CD4-positive, alpha-beta T cell treated with Interleukin-12 subunit alpha and Interleukin-12 subunit beta, for 1 hour (primary cell): ENCODE data around the gene NTN4.
"Not testable (repeated sequence)": the region's sequence is repeated elsewhere in the genome, so short reads cannot be mapped to it uniquely, and the experiment has no call there.

ENCODE experiments used
- DNase-seq: peaks from one replicate; pipeline ENCODE4 v3.0.0-alpha.2; 2020

Gene NTN4

DNA sequence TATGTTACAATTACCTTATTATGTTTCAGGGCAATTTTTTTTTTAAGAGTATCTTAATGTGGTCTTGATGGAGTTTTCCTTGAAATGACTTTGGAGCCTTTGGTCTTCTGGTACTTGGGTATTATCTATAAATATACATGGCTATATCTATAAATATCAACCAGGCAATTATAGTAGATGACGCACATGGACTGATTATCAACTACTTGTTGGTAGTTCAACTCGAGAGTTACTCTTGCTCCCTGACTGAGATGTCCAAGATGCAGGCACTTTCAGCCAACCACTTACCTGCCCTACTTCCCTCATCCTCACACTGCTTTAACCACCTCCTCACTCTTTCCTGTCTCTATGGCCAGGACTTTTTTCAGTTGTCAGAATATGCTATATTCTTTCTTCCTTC lies 85.4 kb downstream of the NTN4 start:
- DNase-seq = no peak

DNA sequence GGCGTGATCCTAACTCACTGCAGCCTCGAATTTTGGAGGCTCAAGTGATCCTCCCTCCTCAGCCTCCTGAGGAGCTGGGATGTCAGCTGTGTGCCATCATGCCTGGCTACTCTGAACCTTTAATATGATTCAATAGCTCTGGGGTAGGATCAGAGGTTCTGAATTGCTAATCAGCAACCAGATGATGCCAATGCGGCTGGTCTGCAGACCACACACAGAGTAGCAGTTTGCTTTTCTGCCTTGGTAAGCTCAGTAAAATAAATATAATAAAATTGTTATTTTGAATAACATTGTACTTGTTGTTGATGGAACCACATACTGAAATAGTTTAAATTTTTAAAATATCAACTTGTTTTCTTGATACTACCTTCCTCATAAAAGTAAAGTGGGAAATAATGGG lies 86.6 kb downstream of the NTN4 start:
- no peak for DNase-seq

DNA sequence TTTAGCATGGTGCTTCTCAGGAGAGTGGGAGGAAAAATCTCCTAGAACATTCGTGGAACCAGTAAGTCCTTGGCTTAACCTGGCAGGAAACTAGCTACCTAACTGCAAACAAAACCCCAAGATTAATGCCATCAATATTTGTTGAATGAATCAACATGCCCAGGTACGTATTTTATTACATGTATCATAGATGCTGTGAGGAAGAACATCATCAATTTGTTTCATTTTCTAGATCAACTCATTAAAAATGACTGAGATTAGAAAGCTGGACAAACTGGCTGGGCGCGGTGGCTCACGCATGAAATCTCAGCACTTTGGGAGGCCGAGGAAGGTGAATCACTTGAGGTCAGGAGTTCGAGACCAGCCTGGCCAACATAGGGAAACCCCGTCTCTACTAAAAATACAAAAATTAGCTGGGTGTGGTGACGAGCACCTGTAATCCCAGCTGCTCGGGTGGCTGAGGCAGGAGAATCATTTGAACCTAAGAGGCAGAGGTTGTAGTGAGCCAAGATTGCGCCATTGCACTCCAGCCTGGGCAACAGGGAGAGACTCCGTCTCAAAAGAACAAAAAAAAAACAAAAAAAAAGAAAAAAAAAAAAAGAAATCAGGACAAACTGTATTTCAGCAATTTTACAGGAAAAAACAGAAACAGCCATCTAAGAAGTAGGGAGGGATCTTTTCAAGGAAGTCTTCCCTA lies 88.7 kb downstream of the NTN4 start:
- no peak for DNase-seq

DNA sequence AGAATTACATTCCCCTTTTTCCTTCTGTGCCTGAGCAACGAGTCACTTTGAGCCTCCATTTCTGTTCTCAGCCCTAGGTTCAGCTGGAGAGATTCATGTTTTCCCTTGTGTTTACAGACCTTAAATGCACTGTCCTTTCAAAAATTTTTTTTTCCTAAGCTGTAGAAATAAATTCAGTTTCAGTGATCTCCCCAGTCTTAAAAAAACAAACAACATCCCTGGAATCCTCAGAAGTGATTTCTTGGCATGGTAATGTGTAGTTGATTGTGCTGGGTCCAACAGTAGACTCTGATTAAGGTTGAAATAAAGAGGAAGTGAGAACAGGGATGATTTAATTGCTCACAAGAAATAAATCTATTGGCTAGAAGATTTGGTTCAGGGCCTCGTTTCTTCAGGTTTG lies 89.3 kb downstream of the NTN4 start:
- no peak for DNase-seq

DNA sequence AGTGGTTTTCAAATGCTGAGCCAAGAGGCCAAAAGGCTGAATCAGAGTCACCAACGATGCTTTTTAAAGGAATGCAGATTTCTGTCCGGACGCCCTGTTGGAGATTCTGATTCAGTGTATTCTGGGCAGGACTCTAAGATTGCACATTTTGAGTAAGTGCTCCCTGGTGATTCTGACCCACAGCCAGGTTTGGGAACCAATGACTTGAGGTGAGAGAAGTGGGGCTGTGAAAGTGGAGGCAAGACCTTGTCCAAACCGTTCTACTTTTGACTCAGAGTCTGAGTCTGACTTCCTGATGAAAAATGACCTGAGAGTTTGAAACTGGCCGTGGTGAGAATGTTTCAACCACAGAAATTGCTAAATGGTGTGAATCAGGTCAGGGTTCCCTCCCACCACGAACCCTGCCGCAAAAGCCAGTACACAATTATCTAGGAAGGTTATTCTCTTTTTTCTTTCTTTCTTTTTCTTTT lies 90.2 kb downstream of the NTN4 start:
- DNase-seq = no peak

DNA sequence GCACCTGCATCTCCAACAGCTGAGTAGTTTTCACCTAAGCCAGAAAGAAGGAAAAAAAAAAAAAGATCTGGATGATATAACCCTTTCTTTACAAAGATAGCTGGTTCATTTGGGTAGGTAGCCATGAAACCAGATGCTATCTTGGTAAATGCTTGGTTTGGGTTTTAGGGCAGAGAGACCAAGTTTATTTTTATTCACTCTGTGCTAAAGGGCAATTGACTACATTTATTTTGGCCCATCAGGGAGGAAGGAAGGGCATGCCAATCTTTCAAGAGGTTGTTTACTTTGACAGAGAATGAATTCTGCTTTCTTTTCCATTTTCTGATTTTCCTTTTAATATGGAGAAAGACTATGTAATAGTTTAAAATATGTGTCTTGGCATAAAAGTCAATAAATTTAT lies 91.0 kb downstream of the NTN4 start:
- no peak for DNase-seq

DNA sequence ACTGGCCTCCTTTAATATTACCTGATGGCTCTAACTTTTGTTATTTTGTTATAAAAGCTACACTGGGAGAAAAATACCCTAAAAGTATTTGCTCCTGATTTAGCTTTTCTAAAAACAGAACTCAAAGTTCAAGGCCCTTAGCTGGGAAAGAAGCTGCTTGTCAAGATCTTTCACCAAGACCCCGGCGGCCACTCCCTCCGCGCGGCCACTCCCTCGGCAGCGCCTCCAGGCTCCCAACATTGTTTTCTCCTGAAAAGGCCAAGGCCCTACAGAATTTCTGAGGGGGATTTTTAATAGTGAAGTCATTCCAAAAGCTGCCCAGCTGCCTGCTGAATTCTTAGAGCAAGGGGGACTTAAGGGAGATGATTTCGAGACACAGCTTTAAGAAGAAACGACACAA lies 96.4 kb downstream of the NTN4 start:
- no peak for DNase-seq

DNA sequence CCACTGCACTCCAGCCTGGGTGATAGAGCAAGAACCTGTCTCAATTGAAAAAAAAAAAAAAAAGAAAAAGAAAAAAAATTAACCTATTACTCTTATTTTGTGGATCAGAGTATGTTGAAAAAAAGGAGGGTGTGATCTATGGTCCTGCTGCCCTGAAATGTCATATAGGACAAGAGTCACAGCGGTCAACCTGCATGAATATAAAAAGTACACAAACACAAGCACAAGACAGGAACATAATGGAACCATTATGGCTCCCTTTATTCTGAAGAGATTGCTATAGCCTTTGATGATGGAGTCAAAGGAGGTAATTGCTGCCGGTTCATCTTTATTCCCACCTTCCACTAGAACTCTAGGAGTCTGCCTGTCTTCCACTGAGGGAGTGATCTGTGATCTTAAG lies 96.9 kb downstream of the NTN4 start:
- DNase-seq = no peak

DNA sequence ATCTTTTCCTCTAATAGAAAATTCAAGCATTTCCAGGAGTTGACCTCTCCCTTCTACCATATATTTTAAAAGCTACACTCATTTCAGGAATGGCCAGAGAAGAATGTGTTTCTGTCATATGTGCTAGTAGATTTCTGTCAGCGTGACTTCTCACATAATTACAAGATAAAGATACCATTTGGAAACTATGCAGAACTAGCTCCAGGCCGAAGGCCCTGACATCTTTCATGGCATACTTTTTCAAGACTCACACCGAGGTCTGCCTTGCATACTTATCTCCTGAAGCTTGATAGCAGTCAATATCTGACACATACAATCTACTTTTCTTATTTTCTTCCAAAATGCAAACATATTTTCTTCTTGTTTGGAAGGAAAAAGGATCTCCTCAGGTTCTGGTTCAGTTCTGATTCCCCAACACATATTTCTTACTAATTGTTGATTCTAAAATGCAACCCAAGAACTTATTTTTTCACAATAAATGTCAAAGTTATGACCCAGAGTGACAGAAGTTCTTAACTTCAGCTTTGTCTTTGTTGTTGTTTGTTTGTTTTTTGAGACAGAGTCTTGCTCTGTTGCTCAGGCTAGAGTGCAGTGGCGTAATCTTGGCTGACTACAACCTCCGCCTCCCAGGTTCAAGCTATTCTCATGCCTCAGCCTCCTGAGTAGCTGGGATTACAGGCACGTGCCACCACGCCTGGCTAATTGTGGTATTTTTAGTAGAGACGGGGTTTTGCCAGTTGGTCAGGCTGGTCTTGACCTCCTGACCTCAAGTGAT lies 99.5 kb downstream of the NTN4 start:
- no peak for DNase-seq

DNA sequence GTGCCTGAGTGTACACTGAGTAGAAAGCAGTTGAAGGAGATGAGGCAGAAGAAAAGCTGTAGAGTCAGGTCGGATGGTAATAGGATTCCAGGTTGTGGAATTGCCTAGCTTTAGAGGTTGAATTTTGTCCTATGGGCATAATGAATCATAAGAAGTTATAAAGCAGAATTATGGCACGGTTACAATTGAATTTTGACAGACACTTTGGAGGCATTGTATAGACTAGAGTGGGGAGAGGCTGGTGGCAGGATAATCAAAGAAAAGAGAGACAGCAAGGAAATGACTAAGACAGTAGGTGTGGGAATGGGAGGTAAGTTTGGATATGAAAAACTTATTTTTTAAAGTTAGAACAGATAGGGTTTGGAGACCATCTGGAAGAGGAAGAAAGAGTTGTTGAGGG lies 102.6 kb downstream of the NTN4 start:
- DNase-seq = no peak

DNA sequence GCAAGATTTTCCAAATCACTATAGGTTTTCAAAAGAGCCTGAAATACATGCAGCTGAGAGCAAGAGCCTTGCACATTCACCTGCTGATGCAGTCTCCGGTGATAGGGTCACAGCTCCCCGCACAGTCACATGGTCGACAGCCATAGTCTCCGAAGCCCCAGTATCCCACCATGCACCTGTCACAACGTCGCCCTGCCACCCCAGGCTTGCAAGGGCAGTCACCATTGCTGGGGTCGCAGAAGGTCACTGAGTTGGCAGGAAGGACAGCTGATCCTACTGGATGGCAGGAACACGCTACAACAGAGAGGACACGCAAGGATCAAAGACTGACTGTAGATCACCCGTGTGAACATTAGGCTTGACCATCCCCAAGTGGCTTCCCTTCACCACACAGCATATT lies 107.1 kb downstream of the NTN4 start:
- no peak for DNase-seq

DNA sequence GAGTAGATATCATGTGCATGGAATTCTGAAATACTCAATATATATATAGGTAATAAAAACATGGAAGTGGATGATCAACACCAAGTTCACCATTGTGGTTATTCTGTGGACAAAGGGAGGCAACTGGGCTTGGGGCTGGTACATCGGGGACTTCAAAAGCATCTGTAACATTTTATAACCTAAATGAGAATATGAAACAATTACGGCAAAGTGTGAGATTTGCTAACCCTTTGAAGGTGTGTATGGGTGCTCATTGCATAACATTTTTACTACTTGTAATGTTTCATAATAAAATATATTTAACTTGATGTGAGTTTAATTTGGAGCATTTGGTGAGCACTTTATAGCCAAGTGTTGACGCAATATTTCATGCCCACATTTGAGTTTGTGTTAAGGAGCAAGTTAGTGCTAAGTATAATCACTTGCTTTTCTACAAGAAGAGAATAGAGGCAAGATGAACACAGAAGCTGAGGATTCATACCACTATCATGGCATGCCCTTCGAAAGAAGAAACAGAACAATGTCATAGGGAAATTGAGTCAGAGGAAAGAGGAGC lies 109.3 kb downstream of the NTN4 start:
- DNase-seq = no peak

DNA sequence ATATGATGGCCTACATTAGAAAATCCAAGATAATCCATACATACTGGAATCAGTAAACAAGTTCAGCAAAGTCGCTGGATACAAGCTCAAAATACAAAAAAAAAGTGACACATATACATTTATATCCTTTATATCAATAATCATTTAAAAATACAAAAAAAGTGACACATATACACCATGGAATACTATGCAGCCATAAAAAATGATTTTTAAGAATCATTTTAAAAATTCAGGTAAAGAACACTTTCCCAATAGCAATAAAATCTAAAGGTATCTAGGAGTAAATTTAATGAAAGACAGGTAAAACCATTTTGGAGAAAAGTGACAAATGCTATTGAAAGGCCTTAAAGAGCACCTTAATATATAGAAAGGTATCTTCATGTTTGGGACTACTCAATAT lies 111.9 kb downstream of the NTN4 start:
- DNase-seq = no peak

DNA sequence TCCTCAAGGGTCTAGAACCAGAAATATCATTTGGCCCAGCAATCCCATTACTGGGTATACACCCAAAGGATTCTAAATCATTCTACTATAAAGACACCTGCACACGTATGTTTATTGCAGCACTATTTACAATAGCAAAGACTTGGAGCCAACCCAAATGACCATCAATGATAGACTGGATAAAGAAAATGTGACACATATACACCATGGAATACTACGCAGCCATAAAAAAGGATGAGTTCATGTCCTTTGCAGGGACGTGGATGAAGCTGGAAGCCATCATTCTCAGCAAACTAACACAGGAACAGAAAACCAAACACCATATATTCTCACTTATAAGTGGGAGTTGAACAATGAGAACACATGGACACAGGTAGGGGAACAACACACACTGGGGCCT lies 112.8 kb downstream of the NTN4 start:
- not testable (repeated sequence) for DNase-seq

DNA sequence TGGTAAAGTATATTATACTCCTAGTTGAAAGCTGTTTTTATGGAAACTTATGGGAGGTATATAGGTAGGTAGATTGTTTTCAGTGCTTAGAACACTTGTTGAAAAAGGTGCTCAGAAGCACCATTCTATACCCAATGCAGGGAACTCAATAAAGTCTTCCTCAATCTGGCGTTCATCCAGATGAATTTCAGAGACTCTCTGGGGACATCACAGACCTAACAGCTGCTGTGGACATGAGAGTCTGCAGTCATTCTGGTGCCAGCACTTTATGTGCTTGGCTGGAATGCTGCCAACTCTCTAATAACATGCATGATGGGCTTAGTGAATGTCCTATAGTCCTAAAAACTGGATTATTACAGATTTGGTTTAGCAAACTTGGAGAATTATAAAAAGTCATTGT lies 115.9 kb downstream of the NTN4 start:
- DNase-seq = no peak

DNA sequence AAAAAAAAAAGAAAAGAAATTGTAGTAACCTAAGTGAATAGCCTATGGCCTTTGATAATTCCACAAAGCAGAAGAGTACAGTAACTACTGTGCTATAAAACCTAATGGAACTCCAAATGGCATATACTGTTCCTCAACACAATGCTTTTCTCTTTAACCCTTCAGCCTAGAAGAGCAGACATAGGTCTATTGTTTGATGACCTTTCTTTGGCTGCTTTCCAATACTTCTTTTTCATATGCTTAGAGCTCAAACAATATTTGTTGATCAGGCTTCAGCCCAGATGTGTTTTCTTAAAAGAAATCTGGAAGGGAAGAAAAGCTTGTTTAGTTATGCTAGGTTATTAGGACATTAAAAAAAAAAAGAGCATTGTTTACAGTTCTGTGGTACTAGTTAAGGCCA lies 116.4 kb downstream of the NTN4 start:
- DNase-seq = no peak

DNA sequence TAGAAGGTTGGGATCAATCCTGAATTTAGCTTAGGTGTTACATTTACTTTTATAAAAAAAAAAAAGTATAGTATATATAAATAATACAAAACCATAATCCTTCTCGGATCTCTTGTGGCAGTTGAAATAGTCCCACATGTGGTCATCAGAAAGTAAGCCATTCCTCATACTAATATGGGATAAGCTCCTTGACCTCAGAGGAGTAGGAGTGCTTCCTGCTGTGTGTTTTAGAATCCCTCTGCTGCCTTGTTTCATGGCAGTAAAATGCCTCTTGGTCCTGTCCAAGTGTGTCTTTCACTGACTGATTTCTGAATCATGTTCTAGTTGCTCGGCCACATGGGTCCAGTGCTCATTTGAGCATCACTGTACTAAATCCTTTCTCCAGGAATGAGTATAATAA lies 117.0 kb downstream of the NTN4 start:
- DNase-seq = no peak

DNA sequence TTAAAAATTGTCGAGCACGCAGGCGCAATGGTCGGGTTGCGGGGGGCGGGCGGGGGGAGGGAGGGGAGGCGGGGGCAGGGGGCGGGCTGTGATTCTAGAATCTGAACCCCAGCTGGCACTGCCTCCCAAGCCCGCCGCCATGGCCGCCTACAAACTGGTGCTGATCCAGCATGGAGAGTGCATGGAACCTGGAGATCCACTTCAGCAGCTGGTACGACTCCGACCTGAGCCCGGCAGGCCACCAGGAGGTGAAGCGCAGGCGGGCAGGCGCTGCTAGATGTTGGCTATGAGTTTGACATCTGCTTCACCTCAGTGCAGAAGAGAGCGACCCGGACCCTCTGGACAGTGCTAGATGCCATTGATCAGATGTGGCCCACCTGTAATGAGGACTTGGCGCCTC lies 118.4 kb downstream of the NTN4 start:
- DNase-seq = no peak

DNA sequence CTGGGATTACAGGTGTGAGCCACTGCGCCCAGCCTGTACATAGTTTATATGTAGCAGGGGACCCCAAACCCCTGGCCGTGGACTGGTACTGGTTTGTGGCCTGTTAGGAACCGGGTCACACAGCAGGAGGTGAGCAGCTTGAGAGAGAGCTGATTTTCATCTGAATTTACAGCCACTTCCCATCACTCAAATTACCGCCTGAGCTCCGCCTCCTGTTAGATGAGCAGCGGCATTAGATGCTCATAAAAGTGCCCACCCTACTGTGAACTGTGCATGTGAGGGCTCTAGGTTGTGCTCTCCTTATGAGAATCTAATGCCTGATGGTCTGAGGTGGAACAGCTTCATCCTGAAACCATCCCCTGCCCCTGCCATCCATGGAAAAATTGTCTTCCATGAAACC lies 119.3 kb downstream of the NTN4 start:
- DNase-seq = no peak

DNA sequence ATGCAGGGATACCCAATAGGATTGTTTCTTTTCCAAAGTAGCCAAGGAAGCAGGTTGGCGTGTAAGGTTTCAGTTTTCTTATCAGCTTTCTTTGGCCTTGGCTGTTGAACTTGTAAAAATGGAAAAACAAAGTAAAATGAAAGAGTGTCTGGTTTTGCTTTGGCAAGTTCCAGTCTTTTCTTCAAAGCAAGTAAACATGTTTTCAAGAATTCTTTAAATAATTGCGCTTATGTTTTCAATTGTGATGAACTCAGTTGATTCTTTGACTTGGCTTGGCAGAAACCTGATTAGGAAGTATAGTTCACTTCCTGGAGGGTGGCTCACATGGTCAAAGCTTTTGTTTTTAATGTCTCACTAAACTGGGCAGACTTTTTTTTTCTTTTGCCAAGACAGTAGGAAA lies 127.0 kb downstream of the NTN4 start:
- no peak for DNase-seq

DNA sequence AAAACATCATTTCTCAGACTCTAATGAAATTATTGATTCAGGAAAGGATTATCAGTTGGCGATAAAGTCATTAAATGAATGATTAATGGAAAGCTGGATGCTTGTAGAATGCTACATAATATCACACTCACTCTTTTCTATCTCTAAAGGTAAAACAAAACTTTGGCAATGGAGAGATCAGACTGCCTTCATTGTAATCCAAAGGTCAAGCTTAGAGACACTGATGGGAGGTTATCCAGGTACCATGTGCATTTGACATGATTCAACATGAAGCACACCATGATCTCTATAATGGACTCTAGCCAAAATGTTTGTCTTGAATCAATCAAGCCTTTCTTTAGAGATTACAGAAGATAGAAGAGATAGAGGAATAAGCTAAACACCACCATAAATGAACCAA lies 129.2 kb downstream of the NTN4 start:
- DNase-seq = no peak

DNA sequence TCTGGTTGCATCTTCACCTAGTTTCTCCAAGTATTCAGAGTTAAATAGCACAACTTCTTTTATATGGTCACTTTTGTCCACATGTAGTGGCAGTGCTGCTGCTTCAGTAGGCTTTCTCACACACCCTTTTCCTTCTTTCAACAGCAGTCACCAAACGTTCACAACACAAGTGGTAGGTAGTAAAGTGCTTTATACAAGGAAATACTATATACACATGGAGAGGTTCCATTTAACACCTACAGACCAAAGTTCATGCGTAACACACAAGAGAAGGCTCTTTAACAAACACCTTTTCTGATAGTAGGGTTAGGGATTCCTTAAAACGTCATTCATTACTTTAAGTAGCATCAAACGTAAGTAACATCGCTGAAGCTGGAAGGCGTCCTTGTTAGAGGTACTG lies 132.2 kb downstream of the NTN4 start:
- no peak for DNase-seq

DNA sequence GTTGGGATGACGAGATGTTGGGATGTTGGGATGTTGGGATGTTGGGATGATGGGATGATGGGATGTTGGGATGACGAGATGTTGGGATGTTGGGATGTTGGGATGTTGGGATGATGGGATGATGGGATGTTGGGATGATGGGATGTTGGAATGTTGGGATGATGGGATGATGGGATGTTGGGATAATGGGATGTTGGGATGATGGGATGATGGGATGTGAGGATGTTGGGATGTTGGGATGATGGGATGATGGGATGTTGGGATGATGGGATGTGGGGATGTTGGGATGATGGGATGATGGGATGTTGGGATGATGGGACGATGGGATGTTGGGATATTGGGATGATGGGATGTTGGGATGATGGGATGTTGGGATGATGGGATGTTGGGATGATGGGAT lies 135.9 kb downstream of the NTN4 start:
- DNase-seq = not testable (repeated sequence)

DNA sequence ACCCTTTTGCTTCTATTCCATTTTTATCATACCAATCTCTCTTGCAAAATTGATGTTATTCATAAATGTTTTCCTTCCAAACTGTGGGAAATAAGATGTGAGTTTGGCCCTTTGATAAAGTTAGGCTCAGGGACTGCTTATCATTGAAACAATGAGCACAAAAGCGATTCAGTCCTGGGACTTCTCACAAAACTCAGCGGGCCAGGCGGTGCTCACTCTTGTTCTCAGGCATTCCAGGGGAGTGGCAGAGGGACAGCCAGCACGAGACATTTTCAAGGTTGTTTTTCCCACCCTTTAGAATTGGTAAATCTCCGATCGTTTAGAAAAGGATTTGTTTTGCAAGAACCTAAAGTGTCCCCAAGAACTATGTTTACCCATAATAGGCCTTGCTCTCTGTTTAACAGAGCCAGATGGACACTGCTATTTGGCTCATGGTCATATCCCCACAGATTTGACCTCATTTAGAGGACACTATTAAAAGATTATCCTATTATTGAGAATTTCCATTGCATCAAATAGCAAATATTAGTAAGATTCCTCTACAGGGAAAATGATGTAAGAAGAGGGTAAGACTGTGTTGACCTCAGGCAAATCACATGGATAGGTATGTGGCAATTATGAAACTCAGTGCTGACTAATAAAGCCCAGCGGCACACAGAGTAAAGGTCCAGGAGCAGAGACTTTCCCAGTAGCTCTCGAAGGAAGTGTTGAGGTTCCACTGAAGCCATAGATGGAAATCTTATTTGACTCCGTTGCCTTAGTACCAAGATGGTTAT lies 136.6 kb downstream of the NTN4 start:
- no peak for DNase-seq
